ENCODE results near the gene ARHGAP31. TPM values are rescaled to one million over a fixed set of nuclear protein-coding genes. Genes with fewer than 3 reads are reported as not detected.

Gene ARHGAP31
- total RNA-seq, 6 experiments from 2014 or later, result 1.6 to 8.7 (median 4.9) TPM

DNA sequence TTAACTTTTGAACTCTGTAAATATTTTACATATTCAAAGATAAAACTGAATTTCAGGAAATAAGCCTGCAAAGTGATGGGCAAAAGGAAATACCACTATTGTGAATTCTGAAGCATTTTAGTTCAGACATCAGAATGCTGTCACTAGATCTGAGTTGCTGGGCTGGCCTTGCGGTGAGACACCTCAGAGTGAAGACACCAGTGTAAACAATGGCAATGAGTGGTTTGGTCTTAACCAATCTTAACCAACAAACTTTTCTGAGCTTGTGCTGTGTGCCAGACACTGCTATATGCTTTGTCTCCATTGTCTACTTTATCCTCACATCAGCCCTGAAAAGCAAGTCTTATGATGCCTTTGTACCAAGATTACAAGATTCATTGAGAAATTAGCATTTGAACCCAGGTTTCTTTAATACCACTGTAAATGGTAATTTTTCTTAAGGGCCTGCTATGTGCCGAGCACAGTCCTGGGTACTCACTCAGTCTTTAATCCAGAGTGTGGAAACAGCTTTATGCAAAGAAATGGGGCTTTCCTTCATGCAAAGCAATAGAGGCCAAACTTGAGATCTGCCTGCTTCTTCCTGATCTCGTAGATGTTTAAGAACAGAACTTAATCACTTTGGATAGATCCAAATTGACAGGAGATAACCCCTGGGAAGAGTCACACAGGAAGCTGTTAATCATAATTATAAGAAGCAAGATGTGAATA is 114.2 kb downstream of the ARHGAP31 start:
- Histone ChIP-seq H3K36me3 (no peaks in the 10 kb centered on the region), H3K9me3 (no peaks in the 10 kb centered on the region), H3K4me1 (no peaks in the 10 kb centered on the region), H3K27me3 (no peaks in the 10 kb centered on the region), H3K27ac (no peak overlapping the region), H3K4me3 (no peak overlapping the region)
- intact Hi-C loops (cut with DNase I), result no loop called here
- 76% methylated on average over 3 of the region's 3 CpGs for WGBS (ENCODE audit: insufficient coverage, low coverage, low lambda C conversion rate, missing lambda C conversion rate)
- no peak for TF ChIP-seq POLR2A (IDR thresholded peaks at IDR 0.05)
- TF ChIP-seq, protein P1, sequence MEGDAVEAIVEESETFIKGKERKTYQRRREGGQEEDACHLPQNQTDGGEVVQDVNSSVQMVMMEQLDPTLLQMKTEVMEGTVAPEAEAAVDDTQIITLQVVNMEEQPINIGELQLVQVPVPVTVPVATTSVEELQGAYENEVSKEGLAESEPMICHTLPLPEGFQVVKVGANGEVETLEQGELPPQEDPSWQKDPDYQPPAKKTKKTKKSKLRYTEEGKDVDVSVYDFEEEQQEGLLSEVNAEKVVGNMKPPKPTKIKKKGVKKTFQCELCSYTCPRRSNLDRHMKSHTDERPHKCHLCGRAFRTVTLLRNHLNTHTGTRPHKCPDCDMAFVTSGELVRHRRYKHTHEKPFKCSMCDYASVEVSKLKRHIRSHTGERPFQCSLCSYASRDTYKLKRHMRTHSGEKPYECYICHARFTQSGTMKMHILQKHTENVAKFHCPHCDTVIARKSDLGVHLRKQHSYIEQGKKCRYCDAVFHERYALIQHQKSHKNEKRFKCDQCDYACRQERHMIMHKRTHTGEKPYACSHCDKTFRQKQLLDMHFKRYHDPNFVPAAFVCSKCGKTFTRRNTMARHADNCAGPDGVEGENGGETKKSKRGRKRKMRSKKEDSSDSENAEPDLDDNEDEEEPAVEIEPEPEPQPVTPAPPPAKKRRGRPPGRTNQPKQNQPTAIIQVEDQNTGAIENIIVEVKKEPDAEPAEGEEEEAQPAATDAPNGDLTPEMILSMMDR (IDR thresholded peaks at IDR 0.05), result no peak
- ATAC-seq (no peak), DNase-seq (no peak)

DNA sequence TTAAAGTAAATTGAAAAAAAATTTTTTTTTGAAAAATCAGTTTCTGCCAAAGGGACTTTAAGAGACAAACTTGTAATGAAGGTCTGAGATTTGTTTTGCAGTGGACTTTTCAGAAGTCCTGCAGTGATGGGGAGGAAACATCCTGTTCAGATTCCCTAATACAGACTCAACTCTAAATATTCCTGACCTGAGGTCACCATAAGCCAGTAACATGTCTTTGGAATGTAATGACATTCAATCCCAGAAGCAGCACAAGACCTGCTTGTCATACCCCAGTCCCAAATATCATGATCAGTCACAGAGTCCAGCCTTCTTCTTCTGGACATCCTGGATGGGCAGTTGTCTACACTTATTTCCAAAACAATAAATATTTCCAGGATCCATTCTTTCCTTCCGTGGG is 115.7 kb downstream of the ARHGAP31 start:
- no peaks in the 10 kb centered on the region for H3K36me3 ChIP-seq
- WGBS (ENCODE audit: insufficient coverage, low coverage, low lambda C conversion rate, missing lambda C conversion rate), result 56% methylated on average over 1 of the region's 1 CpG
- ATAC-seq, result no peak

DNA sequence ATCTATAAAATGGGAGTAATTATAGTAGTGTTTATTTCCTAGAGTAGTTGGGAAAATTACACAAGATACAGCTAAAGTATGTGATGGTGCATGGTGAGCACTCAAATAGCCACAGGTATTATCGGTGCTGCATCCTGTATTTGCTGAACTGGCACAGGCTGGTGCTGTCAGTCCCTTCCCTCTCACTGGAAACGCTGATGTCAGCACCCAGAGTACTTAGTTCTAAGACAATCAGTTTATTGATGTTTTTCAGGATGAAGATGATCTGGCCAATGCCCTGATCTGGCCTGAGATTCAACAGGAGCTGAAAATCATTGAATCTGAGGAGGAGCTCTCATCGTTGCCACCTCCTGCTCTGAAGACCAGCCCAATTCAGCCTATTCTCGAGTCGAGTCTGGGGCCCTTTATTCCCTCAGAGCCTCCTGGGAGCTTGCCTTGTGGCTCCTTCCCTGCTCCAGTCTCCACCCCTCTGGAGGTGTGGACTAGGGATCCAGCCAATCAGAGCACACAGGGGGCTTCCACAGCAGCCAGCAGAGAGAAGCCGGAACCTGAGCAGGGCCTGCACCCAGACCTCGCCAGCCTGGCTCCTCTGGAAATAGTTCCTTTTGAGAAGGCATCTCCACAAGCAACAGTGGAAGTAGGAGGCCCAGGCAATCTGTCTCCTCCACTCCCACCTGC is 119.6 kb downstream of the ARHGAP31 start:
- no peaks in the 10 kb centered on the region for H3K36me3 ChIP-seq

More for the DNA sequence above, 115.7 kb downstream of the ARHGAP31 start:
- Histone ChIP-seq H3K4me1 (no peaks in the 10 kb centered on the region), H3K27me3 (no peaks in the 10 kb centered on the region), H3K4me3 (no peak overlapping the region), H3K9me3 (no peaks in the 10 kb centered on the region), H3K27ac (no peak overlapping the region)
- TF ChIP-seq, protein P1 (IDR thresholded peaks at IDR 0.05), result no peak
- TF ChIP-seq POLR2A (IDR thresholded peaks at IDR 0.05), result no peak
- intact Hi-C loops (cut with DNase I), result no loop called here
- no peak for DNase-seq

DNA sequence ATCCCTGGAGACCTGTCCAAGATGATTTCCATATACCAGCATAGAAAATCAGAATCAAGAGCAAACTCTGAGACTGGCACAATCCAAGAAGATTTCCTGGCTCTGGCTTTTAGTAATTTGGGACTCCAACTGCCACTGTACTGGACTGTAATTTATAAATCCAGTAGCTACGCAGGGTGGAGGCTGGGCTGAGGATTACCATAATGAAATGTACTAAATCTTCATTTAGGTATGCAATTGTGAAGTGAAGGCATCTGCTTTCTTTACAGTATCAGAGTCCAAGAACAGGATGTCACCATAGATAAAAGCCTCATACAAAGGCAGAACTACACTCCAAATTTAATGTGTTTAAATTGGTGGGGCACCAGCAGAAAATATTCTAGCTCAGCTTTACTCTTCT is 122.7 kb downstream of the ARHGAP31 start:
- TF ChIP-seq POLR2A (IDR thresholded peaks at IDR 0.05), result no peak
- TF ChIP-seq, protein P1 (IDR thresholded peaks at IDR 0.05), result no peak
- Histone ChIP-seq H3K4me3 (no peak overlapping the region), H3K9me3 (no peaks in the 10 kb centered on the region), H3K27ac (no peak overlapping the region), H3K27me3 (no peaks in the 10 kb centered on the region), H3K4me1 (no peaks in the 10 kb centered on the region), H3K36me3 (no peaks in the 10 kb centered on the region)
- intact Hi-C loops (cut with DNase I), result no loop called here
- no peak for DNase-seq
- 100% methylated on average over 1 of the region's 1 CpG for WGBS (ENCODE audit: insufficient coverage, low coverage, low lambda C conversion rate, missing lambda C conversion rate)
- ATAC-seq, result no peak

More for the DNA sequence above, 119.6 kb downstream of the ARHGAP31 start:
- Histone ChIP-seq H3K4me1 (no peaks in the 10 kb centered on the region), H3K4me3 (no peak overlapping the region), H3K27ac (no peak overlapping the region), H3K27me3 (no peaks in the 10 kb centered on the region), H3K9me3 (no peaks in the 10 kb centered on the region)
- no CpG with 5 or more reads among the region's 7 CpGs for whole genome bisulfite sequencing (ENCODE audit: insufficient coverage, low coverage, low lambda C conversion rate, missing lambda C conversion rate)
- ATAC-seq, result peak in 1 of 4 donors; percentile 23
- no peak for DNase-seq
- TF ChIP-seq, protein P1 (IDR thresholded peaks at IDR 0.05), result no peak
- no peak for TF ChIP-seq POLR2A (IDR thresholded peaks at IDR 0.05)
- intact Hi-C loops (cut with DNase I), result no loop called here

Measured in right lobe of liver (tissue), 6 donors.